HCT116 (cell line): ENCODE measurements around the gene SLC24A3. TPM values are rescaled to one million over a fixed set of nuclear protein-coding genes. Genes with fewer than 3 reads are reported as not detected.

Experiments
- ATAC-seq: fragments of 200-7000 bp; cut with Tn5 transposase; 2 replicates; pipeline ENCODE4 v1.9.1; 2020; ENCODE audit warnings: mild to moderate bottlenecking, moderate library complexity
- BruUV-seq: library from RNA; stranded (reverse); fragments of 400-500 nt; replicated peaks from 2 replicates; lab custom pipeline; 2021; lab: Mats Ljungman, UMichigan
- CTCF ChIA-PET: fragments of 300-600 bp; sonication (Branson Sonifier 250); formaldehyde crosslinking; loops from one replicate; lab custom pipeline; 2021; ENCODE audit warnings: antibody characterized with exemption; lab: Charles Lee
- POLR2A ChIA-PET: fragments of 300-600, 350-600 bp; sonication (Branson Sonifier 250); formaldehyde crosslinking; loops from one replicate; lab custom pipeline; 2021; ENCODE audit warnings: antibody characterized with exemption; lab: Charles Lee
- RAD21 ChIA-PET, 2 experiments: fragments of 300-600 bp; sonication (Branson Sonifier 250); formaldehyde crosslinking; loops; one replicate each; lab custom pipeline; 2023; ENCODE audit warnings: low total read pairs in 2 of 2; ENCODE audit not compliant: uncharacterized antibody in 2 of 2, unreplicated experiment in 2 of 2, low non-redundant PET in 1 of 2; lab: Charles Lee
- DNase-seq: peaks from one replicate; pipeline ENCODE4 v3.0.0-alpha.2; 2010; ENCODE audit warnings: low read depth, low spot score
- H2AFZ ChIP-seq: fragments of 200-600 bp; shearing (Covaris generic), sonication (generic); 2 replicates; pipeline ENCODE4 v1.6.1; 2017; ENCODE audit warnings: low read depth, mixed run types, mixed read lengths, antibody characterized with exemption, low read length; ENCODE audit not compliant: poor library complexity, severe bottlenecking
- H3K27ac ChIP-seq: 2 replicates; pipeline ENCODE4 v1.5.1; 2012; ENCODE audit warnings: low read depth, low read length
- H3K27me3 ChIP-seq: fragments of 200-600 bp; sonication (generic); 2 replicates; pipeline ENCODE4 v1.6.1; 2016; ENCODE audit warnings: mixed run types, low read length, mixed read lengths; ENCODE audit not compliant: insufficient read depth
- H3K36me3 ChIP-seq, 2 experiments: fragments of 200-500 bp in 1 of 2; fragments of 200-600 bp in 1 of 2; sonication (Bioruptor generic) in 1 of 2; sonication (generic) in 1 of 2; 2 replicates each; pipeline versions ENCODE4 v1.5.1 to v1.6.1; 2014 to 2016; ENCODE audit warnings: low read length in 2 of 2, inconsistent platforms in 1 of 2, mixed read lengths in 1 of 2, mixed run types in 1 of 2; ENCODE audit not compliant: insufficient read depth in 2 of 2, control insufficient read depth in 1 of 2
- H3K4me1 ChIP-seq, 2 experiments: fragments of 200-600 bp in 1 of 2; sonication (generic) in 1 of 2; 2 replicates each; pipeline versions ENCODE4 v1.5.1 to v1.6.1; 2012 to 2017; ENCODE audit warnings: low read length in 2 of 2, inconsistent platforms in 1 of 2, mild to moderate bottlenecking in 1 of 2, mixed read lengths in 1 of 2, mixed run types in 1 of 2, moderate library complexity in 1 of 2; ENCODE audit not compliant: insufficient read depth in 2 of 2, control insufficient read depth in 1 of 2
- H3K4me2 ChIP-seq: fragments of 200-600 bp; sonication (generic); 2 replicates; pipeline ENCODE4 v1.6.1; 2017; ENCODE audit warnings: mixed run types, low read length, mixed read lengths
- H3K4me3 ChIP-seq, 2 experiments: fragments of 200-600 bp in 1 of 2; sonication (generic) in 1 of 2; replicated peaks in 1 of 2; 2 replicates each; pipeline ENCODE4 v1.5.1; 2011 to 2016; ENCODE audit warnings: low read length in 2 of 2, control low read depth in 1 of 2, low read depth in 1 of 2, mild to moderate bottlenecking in 1 of 2, mixed read lengths in 1 of 2, mixed run types in 1 of 2
- H3K79me2 ChIP-seq: fragments of 200-600 bp; sonication (generic); 2 replicates; pipeline ENCODE4 v1.6.1; 2017; ENCODE audit warnings: mild to moderate bottlenecking, mixed run types, low read length, moderate library complexity, mixed read lengths; ENCODE audit not compliant: insufficient read depth
- H3K9ac ChIP-seq: fragments of 200-600 bp; sonication (generic); 2 replicates; pipeline ENCODE4 v1.6.1; 2016; ENCODE audit warnings: low read length, mixed read lengths
- H3K9me2 ChIP-seq: fragments of 200-600 bp; sonication (generic), shearing (Covaris generic); 2 replicates; pipeline ENCODE4 v1.6.1; 2017; ENCODE audit warnings: mixed run types, mild to moderate bottlenecking, moderate library complexity; ENCODE audit not compliant: insufficient read depth
- H3K9me3 ChIP-seq, 2 experiments: fragments of 200-500 bp in 1 of 2; fragments of 200-600 bp in 1 of 2; sonication (Bioruptor generic) in 1 of 2; sonication (generic) in 1 of 2; 2 replicates each; pipeline ENCODE4 v1.6.1; 2014 to 2017; ENCODE audit warnings: low read length in 2 of 2, mixed read lengths in 2 of 2, inconsistent platforms in 1 of 2, low read depth in 1 of 2, mild to moderate bottlenecking in 1 of 2, mixed run types in 1 of 2, moderate library complexity in 1 of 2; ENCODE audit not compliant: control insufficient read depth in 1 of 2, insufficient read depth in 1 of 2
- H4K20me1 ChIP-seq: fragments of 200-600 bp; sonication (generic), shearing (Covaris generic); 2 replicates; pipeline ENCODE4 v1.6.1; 2017; ENCODE audit warnings: mixed run types, mild to moderate bottlenecking, moderate library complexity; ENCODE audit not compliant: insufficient read depth
- CBX3 ChIP-seq: IDR thresholded peaks from 2 replicates; pipeline ENCODE4 v1.6.1; 2012; ENCODE audit warnings: low read depth
- EGR1 ChIP-seq: IDR thresholded peaks from 2 replicates; pipeline ENCODE4 v1.6.1; 2012; ENCODE audit warnings: low read depth
- ELF1 ChIP-seq: IDR thresholded peaks from 2 replicates; pipeline ENCODE4 v1.6.1; 2012; ENCODE audit warnings: low read depth, borderline replicate concordance
- EZH2phosphoT487 ChIP-seq: fragments of 200-600 bp; IDR thresholded peaks from 2 replicates; pipeline ENCODE4 v1.6.1; 2018; ENCODE audit warnings: antibody characterized with exemption, borderline replicate concordance
- FOSL1 ChIP-seq: IDR thresholded peaks from 2 replicates; pipeline ENCODE4 v1.6.1; 2012; ENCODE audit warnings: low read depth
- MAX ChIP-seq: IDR thresholded peaks from 2 replicates; pipeline ENCODE4 v1.6.1; 2012
- POLR2A ChIP-seq: IDR thresholded peaks from 2 replicates; pipeline ENCODE4 v1.7.0; 2011; ENCODE audit warnings: borderline replicate concordance; ENCODE audit not compliant: insufficient read depth, insufficient read length; ENCODE audit errors: extremely low read depth
- SIN3A ChIP-seq: IDR thresholded peaks from 2 replicates; pipeline ENCODE4 v1.6.1; 2012; ENCODE audit warnings: low read depth
- SP1 ChIP-seq: IDR thresholded peaks from 2 replicates; pipeline ENCODE4 v1.6.1; 2012; ENCODE audit warnings: low read depth
- SRF ChIP-seq: IDR thresholded peaks from 2 replicates; pipeline ENCODE4 v1.6.1; 2012; ENCODE audit warnings: low read depth
- intact Hi-C: fragments of 100-400 bp; cut with micrococcal nuclease; formaldehyde crosslinking; loops from 2 replicates; pipeline ENCODE4 v1.10.0; 2022
- total RNA-seq: library from RNA; stranded (reverse); gene quantifications from one replicate; pipeline ENCODE4 v1.2.1, GENCODE V29; 2021; ENCODE audit not compliant: unreplicated experiment
- TF ChIP-seq, protein P1 (sequence below): IDR thresholded peaks from 2 replicates; pipeline ENCODE4 v1.6.1; 2012; ENCODE audit warnings: low read depth
- TF ChIP-seq, protein P2 (sequence below), 3 experiments: fragments of 200-600 bp in 1 of 3; sonication (generic) in 1 of 3; IDR thresholded peaks in 2 of 3; conservative IDR thresholded peaks in 1 of 3; 2 replicates each; pipeline ENCODE4 v1.5.1; 2012 to 2017; ENCODE audit warnings: low read depth in 2 of 3, low read length in 2 of 3, antibody characterized with exemption in 1 of 3, borderline replicate concordance in 1 of 3, control low read depth in 1 of 3, mild to moderate bottlenecking in 1 of 3, mixed read lengths in 1 of 3, mixed run types in 1 of 3, moderate library complexity in 1 of 3; ENCODE audit not compliant: insufficient read depth in 1 of 3
- TF ChIP-seq, protein P3 (sequence below): IDR thresholded peaks from 2 replicates; pipeline ENCODE4 v1.6.1; 2012

SLC24A3 gene
- total RNA-seq, 1 experiment from 2014 or later = not detected

DNA sequence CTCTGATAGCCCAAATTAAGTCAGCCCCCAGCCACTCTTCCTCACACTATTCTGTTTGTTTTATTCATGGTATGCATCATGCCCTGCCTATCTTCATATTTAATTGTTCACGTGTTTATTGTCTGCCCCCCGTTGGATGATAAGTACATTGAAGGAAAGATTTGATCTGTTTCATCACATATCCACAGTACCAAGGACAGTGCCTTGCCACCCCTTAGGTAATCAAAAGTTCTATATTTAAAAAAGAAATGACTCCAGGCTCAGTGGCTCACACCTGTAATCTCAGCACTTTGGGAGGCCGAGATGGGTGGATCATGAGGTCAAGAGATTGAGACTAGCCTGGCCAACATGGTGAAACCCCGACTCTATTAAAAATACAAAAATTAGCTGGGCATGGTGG lies 535.5 kb downstream of the SLC24A3 start:
- TF ChIP-seq, protein P1, sequence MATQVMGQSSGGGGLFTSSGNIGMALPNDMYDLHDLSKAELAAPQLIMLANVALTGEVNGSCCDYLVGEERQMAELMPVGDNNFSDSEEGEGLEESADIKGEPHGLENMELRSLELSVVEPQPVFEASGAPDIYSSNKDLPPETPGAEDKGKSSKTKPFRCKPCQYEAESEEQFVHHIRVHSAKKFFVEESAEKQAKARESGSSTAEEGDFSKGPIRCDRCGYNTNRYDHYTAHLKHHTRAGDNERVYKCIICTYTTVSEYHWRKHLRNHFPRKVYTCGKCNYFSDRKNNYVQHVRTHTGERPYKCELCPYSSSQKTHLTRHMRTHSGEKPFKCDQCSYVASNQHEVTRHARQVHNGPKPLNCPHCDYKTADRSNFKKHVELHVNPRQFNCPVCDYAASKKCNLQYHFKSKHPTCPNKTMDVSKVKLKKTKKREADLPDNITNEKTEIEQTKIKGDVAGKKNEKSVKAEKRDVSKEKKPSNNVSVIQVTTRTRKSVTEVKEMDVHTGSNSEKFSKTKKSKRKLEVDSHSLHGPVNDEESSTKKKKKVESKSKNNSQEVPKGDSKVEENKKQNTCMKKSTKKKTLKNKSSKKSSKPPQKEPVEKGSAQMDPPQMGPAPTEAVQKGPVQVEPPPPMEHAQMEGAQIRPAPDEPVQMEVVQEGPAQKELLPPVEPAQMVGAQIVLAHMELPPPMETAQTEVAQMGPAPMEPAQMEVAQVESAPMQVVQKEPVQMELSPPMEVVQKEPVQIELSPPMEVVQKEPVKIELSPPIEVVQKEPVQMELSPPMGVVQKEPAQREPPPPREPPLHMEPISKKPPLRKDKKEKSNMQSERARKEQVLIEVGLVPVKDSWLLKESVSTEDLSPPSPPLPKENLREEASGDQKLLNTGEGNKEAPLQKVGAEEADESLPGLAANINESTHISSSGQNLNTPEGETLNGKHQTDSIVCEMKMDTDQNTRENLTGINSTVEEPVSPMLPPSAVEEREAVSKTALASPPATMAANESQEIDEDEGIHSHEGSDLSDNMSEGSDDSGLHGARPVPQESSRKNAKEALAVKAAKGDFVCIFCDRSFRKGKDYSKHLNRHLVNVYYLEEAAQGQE = peak; percentile 26; the same call in 1 of the 2 replicates
- TF ChIP-seq POLR2A = no peak
- POLR2A ChIA-PET = no interaction called here
- Histone ChIP-seq H3K27me3 (no peaks in the 10 kb centered on the region; the same call in 1 of the 2 replicates), H3K27ac (no peak overlapping the region), H3K4me1 (no peaks in the 10 kb centered on the region), H3K9me3 (no peaks in the 10 kb centered on the region), H3K79me2 (no peaks in the 10 kb centered on the region), H3K36me3 (no peaks in the 10 kb centered on the region), H3K4me3 (no peak overlapping the region), H4K20me1 (no peaks in the 10 kb centered on the region), H3K4me2 (no peak overlapping the region), H3K9ac (no peak overlapping the region), H2AFZ (no peak overlapping the region), H3K9me2 (no peaks in the 10 kb centered on the region)
- no peak for ATAC-seq
- CTCF ChIA-PET = no interaction called here
- DNase-seq = no peak
- no TSS peak for BruUV-seq
- RAD21 ChIA-PET = no interaction called here
- intact Hi-C loops = no loop called here

GRCh38 chr20:19748681-19749080 lies 536.2 kb downstream of the SLC24A3 start:
- H4K20me1 ChIP-seq = no peaks in the 10 kb centered on the region
- no peak overlapping the region for H2AFZ ChIP-seq
- H3K79me2 ChIP-seq = no peaks in the 10 kb centered on the region
- no TSS peak for BruUV-seq
- no peaks in the 10 kb centered on the region for H3K9me3 ChIP-seq
- H3K27ac ChIP-seq = no peak overlapping the region
- no peak overlapping the region for H3K9ac ChIP-seq
- H3K9me2 ChIP-seq = no peaks in the 10 kb centered on the region
- H3K4me3 ChIP-seq = no peak overlapping the region
- intact Hi-C loops = no loop called here
- no peak overlapping the region for H3K4me2 ChIP-seq
- CTCF ChIA-PET = no interaction called here
- no peaks in the 10 kb centered on the region for H3K36me3 ChIP-seq
- H3K27me3 ChIP-seq = no peaks in the 10 kb centered on the region
- no peak for ATAC-seq
- POLR2A ChIA-PET = no interaction called here
- no peak for DNase-seq
- RAD21 ChIA-PET = no interaction called here
- no peaks in the 10 kb centered on the region for H3K4me1 ChIP-seq
- TF ChIP-seq SIN3A (no peak), MAX (no peak), FOSL1 (no peak), SRF (no peak), POLR2A (no peak), EGR1 (no peak), EZH2phosphoT487 (no peak), CBX3 (no peak), ELF1 (no peak), SP1 (no peak)
- TF ChIP-seq, protein P2, sequence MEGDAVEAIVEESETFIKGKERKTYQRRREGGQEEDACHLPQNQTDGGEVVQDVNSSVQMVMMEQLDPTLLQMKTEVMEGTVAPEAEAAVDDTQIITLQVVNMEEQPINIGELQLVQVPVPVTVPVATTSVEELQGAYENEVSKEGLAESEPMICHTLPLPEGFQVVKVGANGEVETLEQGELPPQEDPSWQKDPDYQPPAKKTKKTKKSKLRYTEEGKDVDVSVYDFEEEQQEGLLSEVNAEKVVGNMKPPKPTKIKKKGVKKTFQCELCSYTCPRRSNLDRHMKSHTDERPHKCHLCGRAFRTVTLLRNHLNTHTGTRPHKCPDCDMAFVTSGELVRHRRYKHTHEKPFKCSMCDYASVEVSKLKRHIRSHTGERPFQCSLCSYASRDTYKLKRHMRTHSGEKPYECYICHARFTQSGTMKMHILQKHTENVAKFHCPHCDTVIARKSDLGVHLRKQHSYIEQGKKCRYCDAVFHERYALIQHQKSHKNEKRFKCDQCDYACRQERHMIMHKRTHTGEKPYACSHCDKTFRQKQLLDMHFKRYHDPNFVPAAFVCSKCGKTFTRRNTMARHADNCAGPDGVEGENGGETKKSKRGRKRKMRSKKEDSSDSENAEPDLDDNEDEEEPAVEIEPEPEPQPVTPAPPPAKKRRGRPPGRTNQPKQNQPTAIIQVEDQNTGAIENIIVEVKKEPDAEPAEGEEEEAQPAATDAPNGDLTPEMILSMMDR (IDR thresholded peaks at IDR 0.05 in 2 of 3, conservative IDR thresholded peaks at IDR 0.05 in 1 of 3; ENCODE audit: borderline replicate concordance in 1 of 3, insufficient read depth in 1 of 3, low read depth in 2 of 3, low read length in 2 of 3) = no peak
- TF ChIP-seq, protein P3, sequence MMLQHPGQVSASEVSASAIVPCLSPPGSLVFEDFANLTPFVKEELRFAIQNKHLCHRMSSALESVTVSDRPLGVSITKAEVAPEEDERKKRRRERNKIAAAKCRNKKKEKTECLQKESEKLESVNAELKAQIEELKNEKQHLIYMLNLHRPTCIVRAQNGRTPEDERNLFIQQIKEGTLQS = no peak
